Head of caudate nucleus (tissue), 42 donors: ENCODE data around the gene PHF12.
"Not testable (repeated sequence)": the region's sequence is repeated elsewhere in the genome, so short reads cannot be mapped to it uniquely, and the experiment has no call there.

Experiments used
- DNase-seq, 42 donors: peaks; one replicate each; pipeline versions ENCODE4 v3.0.0 to v3.0.0-alpha.2; 2020 to 2021; ENCODE audit warnings: mixed read lengths in 7 of 42
- intact Hi-C: fragments of 100-400 bp; cut with DNase I; formaldehyde crosslinking; loops from one replicate; pipeline ENCODE4 v1.15.0; 2022

The PHF12 gene

GRCh38 chr17:28916302-28916934 lies 34.9 kb downstream of the PHF12 start:
- intact Hi-C loops: loop anchor here (10.0 kb wide), 1 partner anchor 152 kb away; no protein-coding TSS in a partner anchor
- peak in 37 of 42 donors; percentile 28 to 82 (median 51) for DNase-seq

DNA sequence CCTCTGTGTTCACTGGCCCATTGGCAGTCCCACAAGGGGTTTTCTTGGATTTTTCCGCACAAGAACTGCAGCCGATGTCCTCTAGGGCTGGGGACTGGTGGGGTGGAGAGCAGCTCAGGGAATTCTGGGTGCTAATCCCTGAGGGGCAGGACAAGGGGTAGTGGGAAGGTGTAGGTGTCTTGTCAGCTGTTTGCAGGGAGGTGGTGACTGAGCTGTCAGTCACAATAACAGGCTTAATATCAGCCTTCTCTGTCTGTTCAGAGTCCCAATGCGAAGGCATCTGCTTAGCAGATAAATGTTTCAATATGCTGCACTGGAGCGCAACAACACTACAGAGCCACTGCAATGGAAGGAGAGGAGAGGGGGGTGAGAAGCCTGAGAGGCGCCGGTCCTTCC lies 38.4 kb downstream of the PHF12 start:
- intact Hi-C loops: loop anchor here (10.0 kb wide), 1 partner anchor 148 kb away; no protein-coding TSS in a partner anchor
- DNase-seq: peak in 2 of 42 donors; percentile 38 to 56

GRCh38 chr17:28912281-28912937 lies 38.9 kb downstream of the PHF12 start:
- DNase-seq: peak in 5 of 42 donors; percentile 22 to 58 (median 46)
- intact Hi-C loops: loop anchor here (10.0 kb wide), 1 partner anchor 148 kb away; no protein-coding TSS in a partner anchor

- DNase-seq: no peak
- intact Hi-C loops: loop anchor here (10.0 kb wide), 1 partner anchor 147 kb away; no protein-coding TSS in a partner anchor
These were observed 39.8 kb downstream of the PHF12 start for GRCh38 chr17:28911411-28912045.

DNA sequence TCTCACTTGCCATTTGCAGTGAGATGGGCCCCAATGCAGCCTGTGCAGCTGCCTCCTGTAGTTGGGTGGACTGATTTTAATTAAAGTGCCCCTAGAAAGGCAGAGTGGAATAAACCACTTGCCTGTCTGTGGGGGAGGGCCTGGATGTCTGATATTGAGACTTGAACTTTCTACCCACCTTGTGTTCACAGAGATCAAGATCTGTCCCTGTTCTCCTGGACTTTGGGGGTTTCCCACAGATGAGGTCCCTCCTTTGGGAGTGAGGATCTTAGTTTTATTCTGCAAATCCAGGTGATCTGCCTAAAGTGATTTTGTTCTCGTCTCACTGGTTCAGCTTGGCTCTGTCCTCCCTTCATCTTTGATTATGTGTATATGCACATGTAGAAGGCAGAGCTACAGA lies 40.8 kb downstream of the PHF12 start:
- intact Hi-C loops: loop anchor here (10.0 kb wide), 1 partner anchor 146 kb away; no protein-coding TSS in a partner anchor
- DNase-seq: no peak

DNA sequence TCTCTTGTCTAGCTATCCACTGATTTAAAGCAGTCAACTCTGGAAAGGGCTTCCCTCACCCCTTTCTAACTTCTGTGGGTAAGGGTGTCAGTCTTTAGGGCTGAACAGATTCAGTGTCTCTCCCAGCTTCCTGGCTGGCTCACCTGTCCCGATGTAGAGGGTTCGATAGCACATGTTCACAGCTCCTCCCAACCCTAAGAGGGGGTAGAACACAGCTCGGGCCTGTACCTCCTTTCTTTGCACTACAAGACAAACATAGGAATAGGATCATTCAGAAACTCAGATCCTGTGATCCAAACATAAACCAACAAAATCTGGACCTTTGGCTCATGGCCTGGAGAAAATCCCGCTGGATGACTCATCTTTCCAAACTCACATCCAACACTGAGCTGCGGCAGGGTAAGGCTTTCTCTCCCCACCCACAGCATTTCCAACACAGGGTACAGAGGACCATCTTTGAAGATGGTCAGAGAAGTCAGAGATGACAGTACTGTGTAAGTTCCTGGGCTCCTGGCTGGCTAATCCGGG lies 42.6 kb downstream of the PHF12 start:
- DNase-seq: peak in 1 of 42 donors; percentile 29
- intact Hi-C loops: loop anchor here (10.0 kb wide), 1 partner anchor 184 kb away; the partner anchor contains the start of genes NEK8 and TLCD1

GRCh38 chr17:28907709-28908475 lies 43.4 kb downstream of the PHF12 start:
- intact Hi-C loops: loop anchor here (10.0 kb wide), 1 partner anchor 183 kb away; the partner anchor contains the start of genes NEK8 and TLCD1
- DNase-seq: peak in 1 of 42 donors; percentile 18

GRCh38 chr17:28906706-28907438 lies 44.4 kb downstream of the PHF12 start:
- peak in 19 of 42 donors; percentile 21 to 72 (median 50) for DNase-seq
- intact Hi-C loops: loop anchor here (10.0 kb wide), 1 partner anchor 182 kb away; the partner anchor contains the start of genes NEK8 and TLCD1

- DNase-seq: peak in 16 of 42 donors; percentile 17 to 73 (median 36)
- intact Hi-C loops: loop anchor here (10.0 kb wide), 1 partner anchor 181 kb away; the partner anchor contains the start of genes NEK8 and TLCD1
These were observed 45.0 kb downstream of the PHF12 start for GRCh38 chr17:28906276-28906675.

GRCh38 chr17:28904800-28905199 lies 46.5 kb downstream of the PHF12 start:
- intact Hi-C loops: loop anchor here (5.0 to 10.0 kb wide), 2 partner anchors 43 to 180 kb away; partner anchors contain the start of genes NEK8 and TLCD1
- no peak for DNase-seq

DNA sequence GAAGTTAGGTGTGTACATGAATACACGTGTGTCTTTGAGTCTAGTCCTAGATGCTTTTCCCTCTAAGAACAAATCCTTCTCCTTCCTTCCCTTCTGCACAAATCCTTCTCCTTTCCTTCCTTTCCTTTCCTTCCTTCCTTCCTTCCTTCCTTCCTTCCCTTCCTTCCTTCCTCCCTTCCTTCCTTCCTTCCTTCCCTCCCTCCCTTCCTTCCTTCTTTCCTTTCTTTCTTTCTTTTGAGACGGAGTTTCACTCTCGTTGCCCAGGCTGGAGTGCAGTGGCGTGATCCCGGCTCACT lies 47.8 kb downstream of the PHF12 start:
- intact Hi-C loops: loop anchor here (5.0 to 10.0 kb wide), 2 partner anchors 44 to 179 kb away; partner anchors contain the start of genes NEK8 and TLCD1
- DNase-seq: not testable (repeated sequence)

DNA sequence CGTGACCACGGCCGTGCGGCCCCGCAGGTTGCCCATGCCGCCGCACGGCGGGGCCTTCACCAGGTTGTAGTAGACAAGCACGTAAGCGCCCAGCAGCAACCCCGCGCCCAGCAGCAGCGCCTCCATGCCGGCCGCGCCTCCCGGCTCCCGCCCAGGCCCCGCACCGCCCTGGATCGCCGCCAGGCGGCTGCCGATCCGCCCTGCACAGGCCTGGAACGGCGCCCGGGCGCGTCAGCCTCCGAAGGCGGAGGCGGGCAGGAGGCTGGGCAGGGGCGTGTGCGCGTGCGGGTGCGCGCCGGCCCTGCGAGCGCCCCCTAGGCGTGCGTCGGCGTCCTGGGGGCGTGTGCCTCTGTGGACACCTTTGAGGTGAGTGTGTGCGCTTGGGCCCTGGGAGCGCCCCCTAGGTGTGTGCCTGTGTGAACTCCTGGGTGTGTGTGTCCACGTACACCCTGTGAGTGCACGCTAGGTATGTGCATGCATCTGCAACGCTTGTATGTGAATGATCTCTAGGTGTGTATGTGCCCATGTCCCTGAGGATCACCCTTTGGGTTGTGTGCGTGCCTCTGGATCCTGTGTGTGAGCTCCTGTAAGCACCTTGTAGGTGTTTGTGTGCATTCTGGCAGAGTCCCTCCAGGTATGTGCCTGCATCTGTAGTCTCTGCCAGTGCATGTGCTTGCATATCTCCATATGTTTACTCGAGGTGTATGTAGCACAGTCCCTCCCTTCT lies 48.3 kb downstream of the PHF12 start, which contains the start of gene DHRS13:
Gene DHRS13, minus strand, starts transcription at position 261 of the 727 bp plus-strand sequence. Its CDS starts 135 bp downstream, at position 126.
- peak in 41 of 42 donors; percentile 52 to 93 (median 85) for DNase-seq
- intact Hi-C loops: loop anchor here (5.0 to 10.0 kb wide), 2 partner anchors 44 to 178 kb away; partner anchors contain the start of genes NEK8 and TLCD1

DNA sequence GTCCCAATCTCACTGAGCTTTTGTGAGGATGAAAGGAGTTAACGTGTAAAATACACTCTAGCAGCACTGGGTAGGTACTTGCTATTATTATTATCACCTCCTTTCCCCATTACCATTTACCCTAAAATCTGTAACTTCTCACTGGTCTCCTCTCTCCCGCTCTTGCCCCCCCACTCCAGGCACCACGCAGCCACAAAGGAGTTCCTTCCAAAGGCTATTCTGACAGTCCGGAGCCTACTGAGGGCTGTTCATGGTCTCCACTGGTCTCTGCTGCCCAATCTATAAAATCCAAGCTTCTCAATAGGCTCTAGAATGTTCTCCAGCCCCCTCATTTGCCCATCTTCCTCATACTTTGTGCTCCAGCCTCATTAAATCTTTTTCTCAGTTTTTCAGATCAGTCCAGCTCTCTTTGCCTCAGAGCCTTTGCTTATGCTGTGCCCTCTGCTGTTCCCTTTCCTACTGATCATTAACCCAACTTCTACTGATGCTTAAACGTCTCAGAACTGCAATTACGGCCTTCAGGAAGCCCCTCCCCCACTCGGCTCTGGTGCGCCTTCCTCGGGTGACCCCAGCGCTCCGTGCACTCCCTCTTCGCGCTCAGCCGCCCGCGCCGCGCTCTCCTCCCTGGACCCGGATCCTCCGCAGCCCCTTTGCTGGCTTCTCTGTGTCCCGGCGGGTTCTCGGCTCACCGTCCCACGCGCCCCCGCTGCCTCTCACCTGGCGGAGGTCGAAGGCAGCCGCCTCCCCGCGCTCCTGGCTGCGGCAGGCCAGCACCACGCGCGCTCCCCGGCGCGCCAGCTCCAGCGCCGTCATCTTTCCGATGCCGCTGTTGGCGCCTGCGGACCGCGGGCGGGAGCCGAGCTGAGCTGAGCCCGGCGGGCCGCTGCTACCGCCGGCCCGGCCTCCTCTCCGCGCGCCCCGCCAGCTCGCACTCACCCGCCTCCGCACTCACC lies 49.2 kb downstream of the PHF12 start:
- peak in 26 of 42 donors; percentile 21 to 66 (median 42) for DNase-seq
- intact Hi-C loops: loop anchor here (5.0 to 10.0 kb wide), 2 partner anchors 45 to 177 kb away; partner anchors contain the start of genes NEK8 and TLCD1

DNA sequence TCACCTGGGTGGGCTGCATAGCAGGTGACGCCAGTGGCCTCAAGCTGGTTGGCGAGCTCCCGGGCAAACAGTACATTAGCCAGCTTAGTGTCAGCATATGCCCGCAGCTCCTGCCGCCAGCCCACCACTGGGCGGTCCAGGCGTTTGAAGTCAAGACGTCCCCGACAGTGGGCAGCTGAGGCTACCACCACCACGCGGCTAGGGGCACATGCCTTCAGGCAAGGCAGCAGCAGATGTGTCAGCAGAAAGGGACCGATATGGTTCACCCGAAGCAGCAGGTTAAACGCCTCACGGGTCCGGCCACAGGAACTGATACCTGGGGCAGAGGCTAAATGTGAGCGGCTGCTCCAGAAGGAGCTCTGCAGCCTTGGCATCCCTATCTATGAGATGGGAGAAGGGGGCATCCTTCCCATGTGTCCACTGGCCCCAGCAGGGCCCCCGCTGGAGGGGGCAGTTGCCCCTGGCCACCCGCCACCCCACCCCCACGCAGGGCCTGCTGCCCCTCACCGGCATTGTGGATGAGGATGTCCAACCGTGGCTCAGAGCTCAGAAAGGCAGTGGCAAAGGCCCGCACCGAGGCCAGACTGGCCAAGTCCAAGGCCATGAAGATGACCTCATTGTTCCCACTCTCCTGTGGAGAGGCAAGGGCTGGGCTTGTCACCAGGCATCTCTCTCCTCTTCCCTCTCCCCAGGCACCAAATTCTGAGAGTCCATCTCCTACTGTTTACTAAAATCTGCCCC lies 50.2 kb downstream of the PHF12 start:
- intact Hi-C loops: loop anchor here (5.0 to 10.0 kb wide), 2 partner anchors 46 to 176 kb away; partner anchors contain the start of genes NEK8 and TLCD1
- DNase-seq: no peak
